Bronchial epithelial cell (primary cell): ENCODE data around the gene PM20D1. TPM values are rescaled to one million over a fixed set of nuclear protein-coding genes. Genes with fewer than 3 reads are reported as not detected.
A peak's percentile ranks its signal among the peaks of the same experiment; 100 is the strongest.

ENCODE experiments used
- DNase-seq: peaks from one replicate; pipeline ENCODE4 v3.0.0-alpha.2; 2010; ENCODE audit warnings: low read depth
- FAIRE-seq: peaks from 2 replicates; lab custom pipeline; 2011; peaks lifted over from hg19 to GRCh38; lab: Jason Lieb, UNC
- H3K27me3 ChIP-seq: 2 replicates; pipeline ENCODE4 v1.5.1; 2011; ENCODE audit warnings: low read length; ENCODE audit not compliant: control insufficient read depth, insufficient read depth
- H3K36me3 ChIP-seq: 2 replicates; pipeline ENCODE4 v1.5.1; 2011; ENCODE audit warnings: low read length; ENCODE audit not compliant: control insufficient read depth, insufficient read depth
- H3K4me3 ChIP-seq: 2 replicates; pipeline ENCODE4 v1.5.1; 2011; ENCODE audit warnings: mild to moderate bottlenecking, low read depth, low read length, control low read depth
- CTCF ChIP-seq: IDR thresholded peaks from 2 replicates; pipeline ENCODE4 v1.5.1; 2011; ENCODE audit warnings: mild to moderate bottlenecking, moderate library complexity, low read length, control low read depth, inconsistent platforms; ENCODE audit not compliant: insufficient read depth, severe bottlenecking
- total RNA-seq: library from RNA; depleted of rRNA; stranded (reverse); fragments of >200 nt; gene quantifications from 2 replicates; pipeline ENCODE4 v1.2.1, GENCODE V29; 2014

PM20D1 gene
- total RNA-seq, 1 donor from 2014 or later, result not detected

DNA sequence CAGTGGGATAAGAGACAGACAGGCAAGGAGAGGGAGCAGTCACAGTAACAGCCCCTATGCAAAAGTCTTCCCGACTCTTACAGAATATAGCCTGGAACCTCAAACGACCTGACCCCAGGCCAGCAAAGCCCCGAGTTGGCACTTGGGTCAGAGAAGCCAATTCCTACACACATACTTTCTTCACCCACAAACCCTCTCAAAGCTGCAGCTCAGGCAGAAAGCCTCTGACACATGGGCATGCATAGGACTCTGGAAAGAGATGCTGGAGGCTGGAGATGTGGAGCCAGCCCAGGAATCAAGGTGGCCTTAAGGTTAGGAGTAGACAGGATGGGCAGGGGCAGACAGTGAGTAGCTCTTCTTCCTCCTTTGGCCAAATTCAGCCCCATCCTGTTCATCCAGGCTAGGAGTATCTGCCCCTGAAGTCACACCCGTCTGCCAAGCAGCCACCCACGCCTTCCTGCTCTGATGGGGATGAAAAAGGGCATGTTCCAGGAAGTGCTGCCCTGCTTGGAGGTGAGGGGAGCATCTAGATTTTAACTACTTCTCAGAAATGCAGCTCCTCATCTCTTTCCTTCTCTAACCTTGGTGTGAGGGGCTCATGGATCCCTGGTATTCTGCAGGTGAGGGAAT is 44.7 kb downstream of the PM20D1 start:
- no peaks in the 10 kb centered on the region for H3K27me3 ChIP-seq
- no peak for FAIRE-seq
- DNase-seq, result peak; percentile 60
- no peak for TF ChIP-seq CTCF
- no peak overlapping the region for H3K4me3 ChIP-seq
- H3K36me3 ChIP-seq, result peaks cover 8% of the 10 kb centered on the region

DNA sequence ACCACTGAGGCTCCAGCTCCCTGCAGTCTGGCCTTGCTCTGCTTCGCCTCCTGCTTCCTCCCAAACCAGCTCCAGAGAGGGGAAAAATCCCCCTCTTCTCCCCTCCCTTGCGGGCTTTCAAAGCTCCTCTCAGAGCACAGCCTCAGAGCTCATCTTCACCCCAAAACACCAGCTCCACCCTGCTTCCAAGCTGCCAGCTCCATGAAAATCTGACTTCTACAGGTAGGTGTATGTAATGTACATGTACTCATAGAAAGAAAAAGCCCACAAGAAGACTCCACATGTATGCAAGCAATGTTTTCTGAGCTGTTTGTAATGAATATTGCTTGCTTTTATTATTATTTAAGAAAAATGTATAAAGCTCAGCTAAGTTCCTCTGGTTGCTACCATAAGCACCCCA is 45.3 kb downstream of the PM20D1 start:
- H3K27me3 ChIP-seq, result no peaks in the 10 kb centered on the region
- H3K4me3 ChIP-seq, result no peak overlapping the region
- no peak for FAIRE-seq
- DNase-seq, result no peak
- no peak for TF ChIP-seq CTCF
- peaks cover 6% of the 10 kb centered on the region for H3K36me3 ChIP-seq

DNA sequence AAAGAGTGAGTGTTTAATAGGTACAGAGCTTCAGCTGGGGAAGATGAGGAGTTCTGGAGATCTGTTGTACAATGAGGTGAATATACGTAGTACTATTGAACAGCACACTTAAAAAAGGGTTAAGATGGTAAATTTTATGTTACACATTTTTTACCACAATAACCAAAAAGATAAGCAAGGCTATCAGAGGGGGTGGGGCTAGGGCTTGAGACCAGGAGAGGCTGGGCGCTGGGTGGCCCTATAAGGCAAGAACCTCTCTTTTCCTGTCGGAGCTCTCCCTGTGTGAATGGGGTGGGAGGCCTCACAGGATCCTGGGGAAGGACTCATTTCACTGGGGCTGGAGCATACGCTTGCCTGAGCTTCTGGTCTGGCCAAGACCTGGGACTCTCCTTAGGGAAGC is 45.9 kb downstream of the PM20D1 start:
- no peak overlapping the region for H3K4me3 ChIP-seq
- DNase-seq (no peak), FAIRE-seq (no peak)
- no peak for TF ChIP-seq CTCF
- H3K27me3 ChIP-seq, result no peaks in the 10 kb centered on the region
- H3K36me3 ChIP-seq, result peaks cover 8% of the 10 kb centered on the region

DNA sequence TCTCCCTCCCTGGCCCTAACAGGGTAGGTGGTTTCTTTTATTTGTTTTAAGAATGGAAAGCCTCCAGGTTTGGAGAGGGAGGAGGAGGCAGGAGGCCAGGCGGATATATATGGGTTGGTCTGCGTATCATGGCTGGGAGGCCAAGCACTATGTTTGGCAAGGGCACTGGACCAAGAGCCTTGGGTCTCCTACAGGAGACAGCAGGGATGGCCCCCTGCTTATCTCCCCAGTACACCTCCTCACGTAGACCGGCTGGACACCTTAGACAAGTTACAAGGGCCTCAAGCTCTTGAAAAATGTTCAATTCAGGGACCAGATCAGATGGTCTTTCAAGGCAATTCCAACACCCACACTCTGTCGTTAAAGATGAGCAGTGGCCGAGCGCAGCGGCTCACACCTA is 47.9 kb downstream of the PM20D1 start:
- TF ChIP-seq CTCF, result no peak
- H3K4me3 ChIP-seq, result no peak overlapping the region
- no peak for DNase-seq
- no peaks in the 10 kb centered on the region for H3K27me3 ChIP-seq
- H3K36me3 ChIP-seq, result peaks cover 10% of the 10 kb centered on the region
- FAIRE-seq, result no peak

GRCh38 chr1:205800981-205801703 is 48.8 kb downstream of the PM20D1 start:
- H3K36me3 ChIP-seq, result peaks cover 15% of the 10 kb centered on the region
- TF ChIP-seq CTCF, result no peak
- H3K4me3 ChIP-seq, result no peak overlapping the region
- H3K27me3 ChIP-seq, result no peaks in the 10 kb centered on the region
- FAIRE-seq (no peak), DNase-seq (no peak)
